Gastrocnemius medialis (tissue), 4 donors: ENCODE results near the gene HEPN1.

Source experiments
- CTCF ChIP-seq, 5 experiments: fragments of 450-650 bp in 3 of 5; fragments of 200-600 bp in 2 of 5; sonication (generic) in 2 of 5; IDR thresholded peaks in 4 of 5; conservative IDR thresholded peaks in 1 of 5; 1 replicate in 4 of 5; 2 replicates in 1 of 5; pipeline ENCODE4 v1.5.1; 2016 to 2019; ENCODE audit warnings: antibody characterized with exemption in 5 of 5, mild to moderate bottlenecking in 3 of 5, moderate library complexity in 3 of 5
- POLR2A ChIP-seq, 2 donors: fragments of 450-650 bp; IDR thresholded peaks; one replicate each; pipeline ENCODE4 v1.6.1; 2017; ENCODE audit warnings: antibody characterized with exemption in 2 of 2, mild to moderate bottlenecking in 2 of 2, moderate library complexity in 2 of 2

GRCh38 chr11:124951341-124951740 lies 32.3 kb downstream of the HEPN1 start:
- TF ChIP-seq CTCF (IDR thresholded peaks at IDR 0.05 in 4 of 5, conservative IDR thresholded peaks at IDR 0.05 in 1 of 5) (no peak), POLR2A (IDR thresholded peaks at IDR 0.05) (no peak)
